H1 (cell line): Measurements from ENCODE around the gene PARP4. TPM values are rescaled to one million over a fixed set of nuclear protein-coding genes. Genes with fewer than 3 reads are reported as not detected.

Source experiments
- ATF3 ChIP-seq: IDR thresholded peaks from 2 replicates; pipeline ENCODE4 v1.6.1; 2011; ENCODE audit warnings: low read depth, mild to moderate bottlenecking, low read length; ENCODE audit not compliant: insufficient read depth
- CHD7 ChIP-seq: fragments of 300-600 bp; sonication (generic); IDR thresholded peaks from 2 replicates; pipeline ENCODE4 v1.7.1; 2012; ENCODE audit warnings: low read length, moderate library complexity, mild to moderate bottlenecking, inconsistent platforms; ENCODE audit not compliant: insufficient replicate concordance
- FOSL1 ChIP-seq: IDR thresholded peaks from 2 replicates; pipeline ENCODE4 v1.6.1; 2011; ENCODE audit warnings: mild to moderate bottlenecking, low read depth, low read length, moderate library complexity; ENCODE audit not compliant: insufficient read depth
- SAP30 ChIP-seq: fragments of 300-600 bp; sonication (generic); IDR thresholded peaks from 2 replicates; pipeline ENCODE4 v1.7.1; 2012; ENCODE audit warnings: low read length, moderate library complexity, mild to moderate bottlenecking, inconsistent platforms; ENCODE audit not compliant: insufficient read depth, insufficient replicate concordance
- TBP ChIP-seq: IDR thresholded peaks from 2 replicates; pipeline ENCODE4 v1.6.1; 2011; ENCODE audit warnings: low read depth, low read length, improper control_type of control experiment
- polyA plus RNA-seq, 7 experiments: library from polyadenylated mRNA; depleted of rRNA in 3 of 7; stranded (reverse) in 5 of 7; unstranded in 2 of 7; fragments of >200 nt in 5 of 7; fragments of 200-250 nt in 2 of 7; gene quantifications; 1 replicate in 5 of 7; 2 replicates in 1 of 7; 4 replicates in 1 of 7; pipeline versions ENCODE4 v1.2.1 to v1.2.3, GENCODE V29; 2011 to 2013; ENCODE audit warnings: missing spikeins in 2 of 7, mixed read lengths in 2 of 7
- total RNA-seq: library from RNA; stranded (reverse); fragmentation: NEBNext Ultra II Directional; extraction: Animal tissue kit (Norgen Biotek cat#: 25700); gene quantifications from 2 replicates; pipeline ENCODE4 v1.2.1, GENCODE V29; 2021

The PARP4 gene
- total and polyA plus RNA-seq, 2 of the 8 experiments (the other 6 are each of a cell fraction or from before 2014, with no cell fraction given) = 22.2 to 40.3 TPM

- TF ChIP-seq CHD7 (no peak), TBP (no peak), FOSL1 (no peak), SAP30 (no peak), ATF3 (no peak)
Observed at GRCh38 chr13:24386816-24387708, 125.5 kb downstream of the PARP4 start (continued).
